SU-DHL-6 (cell line): Measurements from ENCODE around the gene GNAO1.

Experiments
- H2AFZ ChIP-seq: fragments of 200-600 bp; sonication (generic); 2 replicates; pipeline ENCODE4 v1.6.1; 2014; ENCODE audit warnings: low read depth, mild to moderate bottlenecking, moderate library complexity, mixed read lengths, antibody characterized with exemption, low read length; ENCODE audit not compliant: severe bottlenecking
- H3F3A ChIP-seq: fragments of 200-600 bp; shearing (Covaris generic); 2 replicates; pipeline ENCODE4 v1.6.0; 2016; ENCODE audit warnings: antibody characterized with exemption, mild to moderate bottlenecking; ENCODE audit not compliant: insufficient read depth
- H3K27ac ChIP-seq: fragments of 200-600 bp; sonication (generic); 2 replicates; pipeline ENCODE4 v1.5.1; 2016; ENCODE audit warnings: low read depth, mild to moderate bottlenecking, low read length, moderate library complexity, mixed read lengths
- H3K27me3 ChIP-seq: fragments of 200-600 bp; sonication (generic), shearing (Covaris generic); 2 replicates; pipeline ENCODE4 v1.6.0; 2014; ENCODE audit warnings: mild to moderate bottlenecking, low read length
- H3K36me3 ChIP-seq: fragments of 200-600 bp; sonication (generic); 2 replicates; pipeline ENCODE4 v1.6.1; 2014; ENCODE audit warnings: mild to moderate bottlenecking, low read length, mixed read lengths
- H3K4me2 ChIP-seq: fragments of 300-600, 200-600 bp; shearing (Covaris generic), sonication (generic); 2 replicates; pipeline ENCODE4 v1.6.0; 2014; ENCODE audit warnings: low read length, low read depth, mild to moderate bottlenecking; ENCODE audit not compliant: poor library complexity, severe bottlenecking
- H3K4me3 ChIP-seq: fragments of 200-600 bp; sonication (generic); 2 replicates; pipeline ENCODE4 v1.5.1; 2014; ENCODE audit warnings: antibody characterized with exemption, low read length, mild to moderate bottlenecking, mixed read lengths; ENCODE audit not compliant: insufficient read depth, poor library complexity, severe bottlenecking
- H3K79me2 ChIP-seq: fragments of 200-600 bp; sonication (generic); 2 replicates; pipeline ENCODE4 v1.6.1; 2014; ENCODE audit warnings: mild to moderate bottlenecking, low read length, moderate library complexity; ENCODE audit not compliant: insufficient read depth
- H3K9ac ChIP-seq: fragments of 200-600 bp; sonication (generic); 2 replicates; pipeline ENCODE4 v1.7.0; 2014; ENCODE audit warnings: mild to moderate bottlenecking, low read length
- H3K9me2 ChIP-seq: fragments of 200-600 bp; sonication (generic); replicated peaks from 2 replicates; pipeline ENCODE4 v1.6.1; 2014; ENCODE audit warnings: low read length; ENCODE audit not compliant: insufficient read depth
- H3K9me3 ChIP-seq: fragments of 200-600 bp; sonication (generic); 2 replicates; pipeline ENCODE4 v1.6.1; 2014; ENCODE audit warnings: low read length, mixed read lengths; ENCODE audit not compliant: insufficient read depth
- H4K20me1 ChIP-seq: fragments of 200-600 bp; sonication (generic); 2 replicates; pipeline ENCODE4 v1.6.1; 2014; ENCODE audit warnings: low read depth, mild to moderate bottlenecking, antibody characterized with exemption, low read length, moderate library complexity, mixed read lengths
- CTCF ChIP-seq: fragments of 200-600 bp; sonication (generic); IDR thresholded peaks from one replicate; pipeline ENCODE4 v1.5.1; 2017; ENCODE audit warnings: antibody characterized with exemption, mild to moderate bottlenecking, low read length, moderate library complexity; ENCODE audit not compliant: insufficient read depth, poor library complexity, severe bottlenecking
- EZH2phosphoT487 ChIP-seq: fragments of 200-600 bp; sonication (generic), shearing (Covaris generic); conservative IDR thresholded peaks from 2 replicates; pipeline ENCODE4 v1.6.1; 2018; ENCODE audit warnings: mild to moderate bottlenecking, antibody characterized with exemption, low read length, moderate library complexity, mixed read lengths

The GNAO1 gene

GRCh38 chr16:56298116-56298515 lies 106.8 kb downstream of the GNAO1 start:
- no peak overlapping the region for H3K27ac ChIP-seq
- no peak overlapping the region for H3K4me2 ChIP-seq
- no peaks in the 10 kb centered on the region for H3K9me3 ChIP-seq
- no peaks in the 10 kb centered on the region for H3K9me2 ChIP-seq
- H3K4me3 ChIP-seq = no peak overlapping the region
- no peak for TF ChIP-seq CTCF
- no peak for TF ChIP-seq EZH2phosphoT487
- no peaks in the 10 kb centered on the region for H3K79me2 ChIP-seq
- H3K27me3 ChIP-seq = no peaks in the 10 kb centered on the region
- no peaks in the 10 kb centered on the region for H3K36me3 ChIP-seq
- H3K9ac ChIP-seq = no peak overlapping the region
- no peaks in the 10 kb centered on the region for H4K20me1 ChIP-seq
- H3F3A ChIP-seq = no peaks in the 10 kb centered on the region
- H2AFZ ChIP-seq = no peak overlapping the region

- Histone ChIP-seq H3K9me2 (no peaks in the 10 kb centered on the region), H4K20me1 (no peaks in the 10 kb centered on the region), H3K36me3 (no peaks in the 10 kb centered on the region), H3F3A (no peaks in the 10 kb centered on the region), H3K4me2 (no peak overlapping the region), H3K79me2 (no peaks in the 10 kb centered on the region), H3K9me3 (no peaks in the 10 kb centered on the region), H3K4me3 (no peak overlapping the region), H3K9ac (no peak overlapping the region), H3K27ac (no peak overlapping the region), H2AFZ (no peak overlapping the region), H3K27me3 (no peaks in the 10 kb centered on the region)
- TF ChIP-seq EZH2phosphoT487 (no peak), CTCF (no peak)
Measured at GRCh38 chr16:56298948-56299596, 107.8 kb downstream of the GNAO1 start.

- Histone ChIP-seq H3K36me3 (no peaks in the 10 kb centered on the region), H3K79me2 (no peaks in the 10 kb centered on the region), H3F3A (no peaks in the 10 kb centered on the region), H4K20me1 (no peaks in the 10 kb centered on the region), H3K27ac (no peak overlapping the region), H3K9me2 (no peaks in the 10 kb centered on the region), H3K9ac (no peak overlapping the region), H3K9me3 (no peaks in the 10 kb centered on the region), H3K27me3 (no peaks in the 10 kb centered on the region), H3K4me2 (no peak overlapping the region), H3K4me3 (no peak overlapping the region), H2AFZ (no peak overlapping the region)
- TF ChIP-seq EZH2phosphoT487 (no peak), CTCF (no peak)
Measured at GRCh38 chr16:56300242-56300623, 108.9 kb downstream of the GNAO1 start.
